KOPT-K1 (cell line): ENCODE measurements around the gene NTS.

Experiments
- H3K27ac ChIP-seq: fragments of 200-600 bp; sonication (generic); 2 replicates; pipeline ENCODE4 v1.5.1; 2016; ENCODE audit warnings: antibody characterized with exemption, mild to moderate bottlenecking, low read depth, low read length; ENCODE audit not compliant: poor library complexity, severe bottlenecking
- H3K36me3 ChIP-seq: fragments of 200-600 bp; sonication (generic); 2 replicates; pipeline ENCODE4 v1.5.1; 2017; ENCODE audit warnings: antibody characterized with exemption, mild to moderate bottlenecking, low read length, moderate library complexity; ENCODE audit not compliant: insufficient read depth
- H3K9me3 ChIP-seq: fragments of 200-600 bp; sonication (generic); 2 replicates; pipeline ENCODE4 v1.5.1; 2017; ENCODE audit warnings: antibody characterized with exemption, low read length, mild to moderate bottlenecking; ENCODE audit not compliant: insufficient read depth, poor library complexity, severe bottlenecking

Gene NTS

DNA sequence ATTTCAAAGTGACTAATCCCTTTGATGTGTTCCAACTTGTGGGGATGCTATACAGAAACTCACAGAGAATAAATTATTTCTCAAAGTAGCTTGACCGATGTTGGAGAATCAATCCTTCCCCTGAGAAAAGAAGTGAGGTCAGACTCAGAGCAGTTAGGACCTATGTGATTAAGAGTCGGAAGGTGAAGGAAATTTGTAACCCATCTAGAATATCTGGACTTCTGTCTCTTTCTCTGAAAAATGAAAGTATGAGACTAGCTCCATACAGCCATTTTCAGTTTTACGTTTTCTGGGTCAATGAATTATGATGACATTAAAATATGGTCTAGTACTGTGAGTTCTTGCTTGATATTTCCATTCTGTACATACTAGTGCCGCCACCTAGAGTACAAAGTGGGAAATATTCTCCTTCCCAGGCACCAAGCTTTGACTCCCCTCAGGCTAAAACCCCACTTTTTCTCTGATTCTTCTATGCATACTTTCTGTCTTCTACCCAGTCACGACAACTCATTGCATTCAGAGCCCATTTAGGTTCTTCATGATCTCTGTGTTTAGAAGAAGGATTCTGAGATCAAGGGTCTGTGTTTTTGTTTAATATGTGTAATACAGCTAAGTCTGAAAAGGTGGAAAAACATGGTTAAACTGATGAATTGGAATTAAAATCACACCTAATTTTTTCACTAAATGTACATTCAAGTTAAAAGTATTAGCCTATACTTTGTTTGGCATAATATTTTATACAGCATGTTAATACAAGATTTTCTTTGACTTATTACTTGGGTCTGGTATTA is 6.9 kb upstream of the NTS start:
- Histone ChIP-seq H3K27ac (no peak overlapping the region), H3K36me3 (no peaks in the 10 kb centered on the region), H3K9me3 (no peaks in the 10 kb centered on the region)

DNA sequence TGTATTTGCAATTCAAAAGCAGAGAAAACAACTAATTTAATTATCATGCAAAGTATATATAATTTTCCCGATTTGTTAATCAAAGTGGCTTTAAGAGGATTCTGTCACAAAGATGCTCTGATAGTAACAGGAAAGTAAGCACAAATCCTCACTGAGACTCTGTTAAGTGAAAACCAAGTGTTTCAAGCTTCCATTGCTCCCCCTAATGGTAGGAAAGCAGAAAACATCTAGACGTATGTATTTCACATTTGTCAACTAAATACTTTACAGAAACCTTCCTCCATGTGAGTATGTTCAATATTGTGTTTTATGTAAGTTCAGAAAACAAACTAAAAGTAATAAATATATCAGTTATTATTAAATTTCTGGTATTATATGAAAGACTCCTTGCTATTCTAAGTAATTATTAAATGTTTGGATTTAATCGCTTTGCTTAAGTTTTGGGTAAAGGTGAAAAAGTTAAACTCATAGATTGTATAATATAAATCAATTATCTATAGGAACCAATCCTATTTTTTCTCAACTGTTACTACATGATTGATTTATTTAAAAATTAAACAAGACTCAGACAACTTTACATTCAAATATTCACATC is 1.5 kb upstream of the NTS start:
- H3K36me3 ChIP-seq, result no peaks in the 10 kb centered on the region
- H3K27ac ChIP-seq, result no peak overlapping the region
- H3K9me3 ChIP-seq, result no peaks in the 10 kb centered on the region

DNA sequence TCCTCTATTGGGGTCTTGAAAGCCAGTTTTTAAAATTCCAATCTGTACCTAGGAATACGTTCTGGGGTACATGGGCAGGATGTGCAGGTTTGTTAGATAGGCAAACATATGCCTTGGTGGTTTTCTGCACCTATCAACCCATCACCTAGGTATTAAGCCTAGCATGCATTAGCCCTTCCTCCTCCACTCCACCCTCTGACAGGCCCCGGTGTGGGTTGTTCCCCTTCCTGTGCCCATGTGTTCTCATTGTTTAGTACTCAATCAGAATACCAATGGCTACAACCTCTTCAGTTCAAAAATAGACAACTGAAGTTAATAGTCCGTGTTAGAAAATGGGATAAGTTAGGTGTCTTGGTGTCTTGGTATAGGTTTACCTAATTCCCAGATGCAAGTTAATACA is 3.4 kb downstream of the NTS start:
- Histone ChIP-seq H3K27ac (no peak overlapping the region), H3K36me3 (no peaks in the 10 kb centered on the region), H3K9me3 (no peaks in the 10 kb centered on the region)

DNA sequence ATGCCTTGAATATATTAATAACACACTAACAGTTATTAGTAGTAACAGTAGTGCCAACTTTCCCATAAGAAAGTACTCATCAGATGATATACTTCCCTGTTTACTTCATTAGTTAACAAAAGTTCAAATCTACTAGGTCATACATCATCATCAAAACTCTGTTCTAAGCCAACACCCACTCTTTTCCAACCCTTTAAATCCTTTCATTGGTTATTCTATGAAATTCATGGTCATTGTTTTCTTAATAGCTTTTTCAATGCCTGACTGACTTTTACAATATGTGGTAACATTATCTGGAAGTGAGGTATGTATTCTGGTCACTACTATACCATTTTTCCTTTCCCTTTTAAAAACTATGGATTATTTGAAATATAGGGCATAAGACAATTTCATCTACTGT is 9.7 kb downstream of the NTS start:
- Histone ChIP-seq H3K27ac (no peak overlapping the region), H3K9me3 (no peaks in the 10 kb centered on the region), H3K36me3 (no peaks in the 10 kb centered on the region)

DNA sequence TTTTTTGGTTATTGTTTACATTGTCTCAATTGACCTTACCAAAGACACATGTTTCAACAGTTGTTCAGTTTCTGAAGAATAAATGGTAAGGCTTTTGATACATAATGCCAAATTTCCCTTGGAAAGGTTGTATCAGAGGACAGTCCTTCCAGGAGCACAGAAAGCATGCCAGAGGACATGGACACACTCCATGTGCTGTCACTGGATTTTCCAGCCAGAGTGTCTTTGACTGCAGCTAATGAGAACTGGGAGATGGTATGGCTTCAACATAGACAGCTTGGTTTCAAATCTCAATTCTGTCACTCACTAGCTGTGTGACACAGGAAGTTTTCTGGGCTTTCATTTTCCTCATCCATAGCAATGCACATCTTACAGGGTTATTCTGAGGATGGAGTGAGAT is 20.6 kb downstream of the NTS start:
- Histone ChIP-seq H3K36me3 (no peaks in the 10 kb centered on the region), H3K9me3 (no peaks in the 10 kb centered on the region), H3K27ac (no peak overlapping the region)

DNA sequence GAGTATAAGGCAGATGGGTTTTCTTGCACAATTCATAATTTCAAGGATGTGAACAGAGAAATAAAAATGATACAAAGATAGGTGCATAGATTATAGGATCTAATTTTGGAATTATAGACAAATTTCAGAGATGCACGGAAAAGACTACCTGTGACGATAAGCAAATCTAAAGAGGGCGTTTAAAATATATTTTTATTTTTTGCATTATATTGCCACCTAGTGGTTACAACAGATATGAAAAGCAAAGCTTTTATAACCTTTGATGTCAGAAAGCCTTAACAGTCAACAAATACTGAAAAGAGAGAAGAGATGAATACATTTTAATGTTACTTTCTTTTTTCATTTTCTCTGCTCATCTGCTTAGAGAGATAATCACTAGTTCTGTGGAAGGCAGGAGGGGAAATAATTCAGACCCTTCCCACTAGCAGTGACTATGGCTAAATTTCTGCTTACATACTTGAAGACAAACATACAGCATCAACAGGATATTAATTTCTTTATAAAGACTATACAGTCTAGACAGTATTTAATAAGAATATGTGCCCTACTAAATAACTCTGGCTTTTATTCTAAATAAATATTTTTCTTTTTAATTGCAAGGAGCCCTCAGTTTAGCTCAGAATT is 46.3 kb downstream of the NTS start:
- H3K9me3 ChIP-seq, result no peaks in the 10 kb centered on the region
- no peaks in the 10 kb centered on the region for H3K36me3 ChIP-seq

DNA sequence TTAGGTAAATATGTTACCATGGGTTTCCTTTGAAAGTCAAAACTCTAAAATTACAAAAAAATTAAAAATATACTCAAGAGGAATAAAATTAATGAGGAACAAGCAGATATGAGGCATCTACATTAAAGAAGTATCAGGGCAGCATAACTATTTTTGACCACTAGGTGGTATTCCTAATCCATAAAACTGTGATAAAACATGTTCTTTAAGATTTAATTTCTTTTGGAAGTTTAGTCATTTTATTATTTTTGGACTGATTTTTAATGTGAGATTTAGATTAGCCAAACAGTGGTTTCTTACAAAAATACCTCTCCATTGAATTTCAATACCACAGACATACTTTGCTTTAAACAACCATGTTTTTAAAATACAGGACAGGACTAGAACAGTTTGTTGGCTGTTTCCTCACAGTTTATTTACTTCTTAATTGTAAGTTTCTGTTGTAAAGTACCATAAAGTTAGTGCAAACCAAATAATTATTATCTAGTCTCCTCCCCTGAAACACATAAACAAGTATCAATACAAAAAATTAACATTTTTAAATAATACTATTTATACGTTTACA is 49.8 kb downstream of the NTS start:
- no peak overlapping the region for H3K27ac ChIP-seq
- H3K36me3 ChIP-seq, result no peaks in the 10 kb centered on the region
- no peaks in the 10 kb centered on the region for H3K9me3 ChIP-seq

More for the DNA sequence above, 46.3 kb downstream of the NTS start:
- H3K27ac ChIP-seq, result no peak overlapping the region

DNA sequence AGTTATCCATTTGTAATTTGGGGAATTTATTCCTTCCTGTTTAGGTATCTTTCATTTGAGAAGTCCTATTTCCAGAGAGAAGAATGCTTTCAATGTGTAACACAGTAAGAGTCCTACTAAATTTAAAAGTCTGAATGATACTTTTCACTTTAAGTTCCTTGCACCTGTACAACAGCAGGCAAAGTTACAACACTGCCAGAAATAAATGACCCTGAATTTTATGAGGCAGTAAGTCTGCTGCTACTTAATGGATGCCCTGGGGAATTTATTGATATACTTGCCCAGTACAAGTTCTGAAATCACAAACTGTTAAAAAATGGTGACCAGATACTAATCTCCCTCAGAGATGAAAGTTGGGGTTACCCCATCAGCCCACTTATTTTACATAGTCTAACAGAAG is 53.1 kb downstream of the NTS start:
- Histone ChIP-seq H3K36me3 (no peaks in the 10 kb centered on the region), H3K27ac (no peak overlapping the region), H3K9me3 (no peaks in the 10 kb centered on the region)
